ENCODE measurements around the gene LDLRAP1. TPM values are rescaled to one million over a fixed set of nuclear protein-coding genes. Genes with fewer than 3 reads are reported as not detected.

Gene LDLRAP1
- total and polyA plus RNA-seq, 11 donors, result 9.0 to 17.4 (median 13.3) TPM

DNA sequence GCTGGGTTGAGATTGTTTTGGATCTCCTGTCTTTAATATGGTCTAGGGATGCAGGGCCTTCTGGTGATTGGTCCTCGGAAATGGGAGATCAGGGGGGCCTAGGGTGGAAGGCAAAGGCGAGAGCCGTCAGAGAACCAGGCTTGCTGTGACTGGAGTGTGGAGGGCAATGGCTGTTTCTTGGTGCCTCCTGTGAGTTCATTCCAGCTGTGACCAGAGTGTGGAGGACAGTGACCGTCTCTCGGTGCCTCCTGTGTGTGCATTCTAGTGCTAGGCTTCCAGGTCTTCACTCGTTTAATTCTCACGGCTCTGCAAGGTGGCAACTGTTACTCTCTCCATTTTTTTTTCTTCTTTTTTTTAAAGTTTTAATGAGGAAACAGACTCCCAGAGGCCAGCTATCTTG, 14.1 kb downstream of the LDLRAP1 start:
- no peaks in the 10 kb centered on the region for H3K9me3 ChIP-seq
- intact Hi-C loops (cut with DNase I), result no loop called here
- DNase-seq (no peak), ATAC-seq (no peak)
- 88 to 89% (median 88%) methylated on average over 7 of the region's 7 CpGs for WGBS, 4 donors
- H3K36me3 ChIP-seq, result peaks cover 0 to 41% (median 22%) of the 10 kb centered on the region in 9 donors
- no peaks in the 10 kb centered on the region for H3K27me3 ChIP-seq
- no peak overlapping the region for H3K4me3 ChIP-seq
- H3K27ac ChIP-seq, result no peak overlapping the region
- peaks cover 0 to 83% (median 53%) of the 10 kb centered on the region in 12 donors for H3K4me1 ChIP-seq
- no peak for TF ChIP-seq POLR2A (IDR thresholded peaks at IDR 0.05)
- no peak for TF ChIP-seq CTCF (IDR thresholded peaks at IDR 0.05)

DNA sequence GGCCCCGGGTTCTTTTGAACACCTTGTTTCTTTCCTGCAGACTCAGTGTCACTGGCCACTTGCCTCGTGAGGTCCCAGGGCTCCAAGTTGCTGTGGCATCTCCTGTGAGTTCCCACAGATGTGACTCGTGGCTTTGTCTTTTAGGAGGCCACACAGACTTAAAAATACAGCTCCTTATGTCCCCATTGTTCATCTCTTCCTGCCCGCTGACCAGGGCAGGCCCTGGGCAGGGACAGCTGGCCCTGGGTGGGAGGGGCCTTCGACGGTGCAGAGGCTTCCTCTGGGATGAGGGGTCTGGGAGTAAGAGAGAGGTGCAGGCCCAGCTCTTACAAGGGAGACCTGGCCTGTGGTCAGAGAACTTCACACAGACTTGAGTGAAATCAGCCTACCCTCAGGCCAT, 15.6 kb downstream of the LDLRAP1 start:
- peak in 2 of 4 donors; percentile 14 to 49 for ATAC-seq
- no peaks in the 10 kb centered on the region for H3K27me3 ChIP-seq
- peaks cover 0 to 68% (median 42%) of the 10 kb centered on the region in 12 donors for H3K4me1 ChIP-seq
- 46 to 57% (median 50%) methylated on average over 5 to 6 of the region's 6 CpGs for WGBS, 4 donors
- peak in 1 of 5 donors; percentile 31 for DNase-seq
- TF ChIP-seq CTCF (IDR thresholded peaks at IDR 0.05), result no peak
- no peak for TF ChIP-seq POLR2A (IDR thresholded peaks at IDR 0.05)
- H3K36me3 ChIP-seq, result peaks cover 0 to 56% (median 35%) of the 10 kb centered on the region in 9 donors
- H3K9me3 ChIP-seq, result no peaks in the 10 kb centered on the region
- peak overlapping the region in 4 of 12 donors; percentile 24 to 77 (median 32) for H3K27ac ChIP-seq
- no peak overlapping the region for H3K4me3 ChIP-seq
- intact Hi-C loops (cut with DNase I), result no loop called here

DNA sequence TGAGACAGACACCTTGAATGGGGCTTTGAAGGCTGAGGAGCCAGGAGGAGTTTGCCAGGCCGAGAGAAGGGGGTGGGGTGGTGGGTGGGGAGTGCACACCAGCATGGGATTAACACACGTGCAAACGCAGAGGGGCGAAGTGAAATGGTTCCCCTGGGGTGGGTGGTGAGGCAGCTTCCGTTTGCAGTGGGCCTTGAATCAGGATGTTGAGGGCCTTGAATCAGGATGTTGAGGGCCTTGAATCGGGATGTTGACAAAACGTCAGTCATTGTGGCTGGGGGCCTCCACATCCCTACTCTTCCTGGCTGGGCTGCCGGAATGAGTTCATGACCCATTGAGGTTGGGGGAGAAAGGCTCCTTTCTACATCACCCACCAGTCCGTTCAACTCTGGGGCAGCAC, 16.6 kb downstream of the LDLRAP1 start:
- ATAC-seq, result peak in 1 of 4 donors; percentile 23
- Histone ChIP-seq H3K27me3 (no peaks in the 10 kb centered on the region), H3K27ac (peak overlapping the region in 3 of 12 donors; percentile 34 to 77 (median 46)), H3K4me3 (no peak overlapping the region), H3K4me1 (peaks cover 0 to 62% (median 36%) of the 10 kb centered on the region in 12 donors), H3K9me3 (no peaks in the 10 kb centered on the region), H3K36me3 (peaks cover 0 to 56% (median 42%) of the 10 kb centered on the region in 9 donors)
- 58 to 92% (median 64%) methylated on average over 8 to 9 of the region's 9 CpGs for WGBS, 4 donors
- no peak for DNase-seq
- TF ChIP-seq CTCF (IDR thresholded peaks at IDR 0.05) (no peak), POLR2A (IDR thresholded peaks at IDR 0.05) (no peak)
- intact Hi-C loops (cut with DNase I), result no loop called here

- no peak for ATAC-seq
- Histone ChIP-seq H3K27me3 (no peaks in the 10 kb centered on the region), H3K36me3 (peaks cover 0 to 59% (median 47%) of the 10 kb centered on the region in 9 donors), H3K27ac (peak overlapping the region in 3 of 12 donors; percentile 34 to 77 (median 46)), H3K9me3 (no peaks in the 10 kb centered on the region), H3K4me1 (peaks cover 0 to 60% (median 34%) of the 10 kb centered on the region in 12 donors), H3K4me3 (no peak overlapping the region)
- DNase-seq, result peak in 1 of 5 donors; percentile 23
- WGBS, 4 donors, result 79 to 85% (median 84%) methylated on average over 4 of the region's 4 CpGs
- TF ChIP-seq CTCF (IDR thresholded peaks at IDR 0.05), result no peak
- TF ChIP-seq POLR2A (IDR thresholded peaks at IDR 0.05), result no peak
- intact Hi-C loops (cut with DNase I), result no loop called here
Measured at GRCh38 chr1:25560788-25561187, 17.4 kb downstream of the LDLRAP1 start.

Data from heart left ventricle (tissue), 16 donors.